Esophagus squamous epithelium (tissue), 5 donors: ENCODE measurements around the gene RARRES1. TPM values are rescaled to one million over a fixed set of nuclear protein-coding genes. Genes with fewer than 3 reads are reported as not detected.

Source experiments
- DNase-seq: peaks from one replicate; lab custom pipeline; 2025; lab: John Stamatoyannopoulos, UW
- H3K27ac ChIP-seq, 4 donors: fragments of 200-600 bp; sonication (generic); one replicate each; pipeline ENCODE4 v1.5.1; 2016 to 2019; ENCODE audit warnings: mild to moderate bottlenecking in 1 of 4
- H3K27me3 ChIP-seq, 4 donors: fragments of 200-600 bp; sonication (generic); 1 replicate in 3 of 4; 2 replicates in 1 of 4; pipeline versions ENCODE4 v1.5.1 to v1.6.0; 2017 to 2021; ENCODE audit warnings: antibody characterized with exemption in 1 of 4
- H3K36me3 ChIP-seq, 3 donors: fragments of 200-600 bp; sonication (generic); one replicate each; pipeline ENCODE4 v1.5.1; 2016 to 2019
- H3K4me1 ChIP-seq, 3 donors: fragments of 200-600 bp; sonication (generic); one replicate each; pipeline ENCODE4 v1.5.1; 2017 to 2019
- H3K4me3 ChIP-seq, 4 donors: fragments of 200-600 bp; sonication (generic); 1 replicate in 3 of 4; 2 replicates in 1 of 4; pipeline ENCODE4 v1.5.1; 2016 to 2019; ENCODE audit warnings: mild to moderate bottlenecking in 2 of 4, moderate library complexity in 1 of 4
- H3K9me3 ChIP-seq, 3 donors: fragments of 200-600 bp; sonication (generic); one replicate each; pipeline ENCODE4 v1.5.1; 2016 to 2019
- CTCF ChIP-seq, 6 experiments: fragments of 450-650 bp in 4 of 6; fragments of 200-600 bp in 2 of 6; sonication (generic) in 2 of 6; IDR thresholded peaks; one replicate each; pipeline ENCODE4 v1.5.1; 2016 to 2019; ENCODE audit warnings: antibody characterized with exemption in 6 of 6, mild to moderate bottlenecking in 4 of 6, moderate library complexity in 4 of 6
- POLR2A ChIP-seq, 4 donors: fragments of 450-650 bp; IDR thresholded peaks; one replicate each; pipeline ENCODE4 v1.6.1; 2017; ENCODE audit warnings: antibody characterized with exemption in 4 of 4, mild to moderate bottlenecking in 4 of 4, moderate library complexity in 3 of 4
- WGBS, 2 donors: methylation state at CpG; one replicate each; pipeline ENCODE4 v1.1.5; 2018; 5-methylcytosine and 5-hydroxymethylcytosine counted together
- intact Hi-C: fragments of 100-400 bp; cut with DNase I; formaldehyde crosslinking; loops from one replicate; pipeline ENCODE4 v1.15.0; 2022
- total RNA-seq, 4 donors: library from RNA; depleted of rRNA; stranded (reverse); fragments of >200 nt; gene quantifications; one replicate each; pipeline ENCODE4 v1.1.0, GENCODE V29; 2016
- donor health status: DM: yes; HTN: yes; CAD: no.

RARRES1 gene
- total RNA-seq, 4 donors from 2014 or later, result 1.4 to 53.3 (median 6.4) TPM

- H3K36me3 ChIP-seq, result peaks cover 0 to 27% (median 0%) of the 10 kb centered on the region in 3 donors
- DNase-seq, result no peak
- intact Hi-C loops, result no loop called here
- no peaks in the 10 kb centered on the region for H3K9me3 ChIP-seq
- 18 to 29% methylated on average over 1 of the region's 1 CpG for WGBS, 2 donors
- TF ChIP-seq POLR2A (IDR thresholded peaks at IDR 0.05) (no peak), CTCF (IDR thresholded peaks at IDR 0.05) (no peak)
- H3K4me1 ChIP-seq, result peaks cover 3 to 22% (median 7%) of the 10 kb centered on the region in 3 donors
- H3K27me3 ChIP-seq, result no peaks in the 10 kb centered on the region
- H3K4me3 ChIP-seq, result no peak overlapping the region
- H3K27ac ChIP-seq, result peak overlapping the region in 3 of 4 donors; percentile 26 to 63 (median 32)
Observed at GRCh38 chr3:158711886-158712285, 20.4 kb downstream of the RARRES1 start.

- Histone ChIP-seq H3K9me3 (no peaks in the 10 kb centered on the region), H3K27me3 (no peaks in the 10 kb centered on the region), H3K36me3 (peaks cover 0 to 27% (median 0%) of the 10 kb centered on the region in 3 donors), H3K27ac (no peak overlapping the region), H3K4me1 (peaks cover 3 to 22% (median 7%) of the 10 kb centered on the region in 3 donors), H3K4me3 (no peak overlapping the region)
- DNase-seq, result no peak
- no peak for TF ChIP-seq CTCF (IDR thresholded peaks at IDR 0.05)
- no peak for TF ChIP-seq POLR2A (IDR thresholded peaks at IDR 0.05)
- intact Hi-C loops, result no loop called here
- 42 to 66% methylated on average over 4 of the region's 4 CpGs for WGBS, 2 donors
Observed at GRCh38 chr3:158710601-158711000, 21.7 kb downstream of the RARRES1 start.

GRCh38 chr3:158709666-158710083 lies 22.6 kb downstream of the RARRES1 start:
- Histone ChIP-seq H3K36me3 (peaks cover 0 to 36% (median 0%) of the 10 kb centered on the region in 3 donors), H3K4me3 (no peak overlapping the region), H3K27ac (no peak overlapping the region), H3K9me3 (no peaks in the 10 kb centered on the region), H3K27me3 (no peaks in the 10 kb centered on the region), H3K4me1 (peaks cover 3 to 22% (median 7%) of the 10 kb centered on the region in 3 donors)
- intact Hi-C loops, result no loop called here
- WGBS, 2 donors, result 49 to 59% methylated on average over 4 of the region's 4 CpGs
- no peak for DNase-seq
- TF ChIP-seq POLR2A (IDR thresholded peaks at IDR 0.05), result no peak
- TF ChIP-seq CTCF (IDR thresholded peaks at IDR 0.05), result no peak

GRCh38 chr3:158703566-158703965 lies 28.7 kb downstream of the RARRES1 start:
- Histone ChIP-seq H3K4me1 (peaks cover 0 to 22% (median 5%) of the 10 kb centered on the region in 3 donors), H3K9me3 (no peaks in the 10 kb centered on the region), H3K27me3 (no peaks in the 10 kb centered on the region), H3K4me3 (no peak overlapping the region), H3K36me3 (peaks cover 0 to 29% (median 0%) of the 10 kb centered on the region in 3 donors), H3K27ac (no peak overlapping the region)
- WGBS, 2 donors, result 83 to 94% methylated on average over 1 of the region's 1 CpG
- no peak for DNase-seq
- TF ChIP-seq POLR2A (IDR thresholded peaks at IDR 0.05) (no peak), CTCF (IDR thresholded peaks at IDR 0.05) (no peak)
- intact Hi-C loops, result no loop called here

- DNase-seq, result no peak
- Histone ChIP-seq H3K9me3 (no peaks in the 10 kb centered on the region), H3K27me3 (no peaks in the 10 kb centered on the region), H3K4me1 (peaks cover 0 to 22% (median 5%) of the 10 kb centered on the region in 3 donors), H3K27ac (no peak overlapping the region), H3K4me3 (no peak overlapping the region), H3K36me3 (peaks cover 0 to 23% (median 0%) of the 10 kb centered on the region in 3 donors)
- TF ChIP-seq POLR2A (IDR thresholded peaks at IDR 0.05), result no peak
- TF ChIP-seq CTCF (IDR thresholded peaks at IDR 0.05), result no peak
- WGBS, 2 donors, result 61 to 74% methylated on average over 4 of the region's 4 CpGs
- intact Hi-C loops, result no loop called here
Observed at GRCh38 chr3:158702815-158703481, 29.3 kb downstream of the RARRES1 start.
